Fibroblast of skin of scalp (primary cell): Measurements from ENCODE around the gene LRIT2.

Experiments used
- DNase-seq: peaks from one replicate; pipeline ENCODE4 v3.0.0-alpha.2; 2013

Gene LRIT2

DNA sequence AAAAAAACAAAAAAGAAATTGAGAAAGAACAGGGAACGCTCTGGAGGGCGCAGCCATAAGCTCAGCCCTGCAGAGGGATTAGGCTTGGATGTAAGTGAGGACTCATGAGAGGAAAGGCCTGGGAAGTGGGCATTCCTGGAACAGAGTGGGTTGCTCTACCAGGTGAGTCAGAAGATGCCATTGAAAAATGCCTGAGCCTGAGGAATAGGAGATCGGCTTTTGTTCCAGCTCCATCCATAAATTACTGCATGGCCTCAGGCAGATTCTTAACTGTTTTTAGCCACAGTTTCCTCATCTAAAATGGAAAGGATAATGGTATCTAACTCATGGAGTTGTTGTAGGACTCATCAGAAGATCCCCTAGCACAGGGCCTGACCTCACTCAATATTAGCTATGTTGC lies 18.4 kb upstream of the LRIT2 start:
- no peak for DNase-seq

DNA sequence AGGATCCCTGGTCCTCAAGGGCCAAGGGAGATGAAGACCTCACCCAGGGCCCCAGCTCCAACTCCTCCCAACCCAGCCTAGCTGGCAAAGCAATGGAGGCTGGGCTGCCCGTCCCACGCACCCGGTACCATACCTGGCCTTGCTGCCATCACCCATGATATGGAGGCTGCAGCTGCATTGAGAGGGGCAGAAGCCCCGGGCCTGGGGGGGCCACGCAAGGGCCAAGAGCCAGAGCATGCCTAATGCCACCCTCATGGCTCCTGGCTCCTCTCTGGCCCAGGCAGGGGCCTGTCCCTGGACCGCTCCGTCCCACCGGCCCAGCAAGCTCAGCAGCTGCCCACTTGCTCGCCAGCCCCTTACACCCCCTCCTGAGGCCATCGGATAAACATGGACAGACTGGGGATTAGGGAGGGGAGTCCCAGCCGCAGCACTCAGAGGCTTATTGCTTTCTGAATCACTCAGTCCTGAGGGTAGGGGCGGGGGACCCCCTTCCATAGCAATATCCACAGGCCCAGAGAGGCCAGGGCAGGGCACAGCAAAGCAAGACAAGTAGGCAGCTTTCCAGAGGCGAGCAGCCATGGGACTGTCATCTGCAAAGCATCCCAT lies 15.9 kb upstream of the LRIT2 start, which contains the start of gene LRIT1:
Gene LRIT1, minus strand, starts transcription at position 362 of the 606 bp plus-strand sequence. Its CDS starts 107 bp downstream, at position 255.
- DNase-seq = no peak

DNA sequence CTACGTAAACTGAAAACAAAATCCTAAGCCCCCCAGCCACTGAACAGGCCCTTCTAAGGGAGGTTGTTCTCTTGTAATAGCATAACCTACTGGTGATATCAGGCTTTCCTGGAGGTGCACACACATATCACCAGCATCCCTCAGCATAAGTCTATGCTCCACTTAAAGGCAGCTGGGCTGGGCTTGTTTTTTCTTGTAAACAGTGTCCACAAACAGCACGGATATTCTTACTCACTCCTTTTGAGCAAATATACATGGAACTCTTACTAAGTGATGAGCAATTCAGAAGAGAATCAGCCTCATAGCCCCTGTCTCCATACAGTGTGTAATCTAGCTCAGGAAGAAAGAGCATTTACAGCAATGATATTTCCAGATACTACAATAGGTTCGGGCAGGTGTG lies 13.6 kb upstream of the LRIT2 start:
- no peak for DNase-seq

DNA sequence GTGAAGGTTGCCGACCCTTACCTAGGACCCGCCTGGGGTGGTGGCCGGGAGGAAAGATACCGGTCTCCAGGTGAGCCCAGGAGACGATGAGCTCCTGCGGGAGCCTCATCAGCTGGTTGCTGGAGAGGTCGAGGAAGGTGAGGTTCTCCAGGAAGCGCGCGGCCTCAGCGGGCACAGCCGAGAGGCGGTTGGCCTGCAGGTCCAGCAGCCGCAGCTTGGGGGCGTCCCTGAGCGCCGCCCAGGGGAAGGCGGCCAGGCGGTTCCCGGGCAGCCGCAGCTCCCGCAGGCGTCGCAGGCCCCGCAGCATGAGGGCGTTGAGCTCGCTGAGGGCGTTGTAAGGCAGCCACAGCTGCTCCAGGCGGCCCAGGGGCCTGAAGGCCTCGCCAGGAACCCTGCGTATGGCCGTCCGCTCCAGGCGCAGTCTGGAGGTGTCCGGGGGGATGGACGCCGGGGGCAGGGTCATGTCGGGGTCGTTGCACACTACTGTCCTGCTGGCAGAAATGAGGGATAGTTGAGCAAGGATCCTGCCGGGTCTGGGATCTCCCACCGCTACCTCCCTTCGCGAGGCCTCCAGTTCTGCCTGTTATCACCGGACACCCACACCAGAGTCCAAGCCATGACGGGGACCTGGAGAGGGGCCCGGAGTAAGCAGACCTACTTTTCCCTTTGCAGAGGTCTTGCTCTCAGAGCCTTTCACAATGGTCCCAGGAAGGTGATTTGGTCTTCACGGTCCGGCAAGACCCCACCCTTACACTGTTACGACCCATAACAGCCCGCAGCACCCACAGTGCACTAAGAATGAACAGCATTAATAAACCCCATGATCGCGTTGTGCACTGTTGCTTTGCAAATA lies 12.1 kb upstream of the LRIT2 start:
- no peak for DNase-seq

DNA sequence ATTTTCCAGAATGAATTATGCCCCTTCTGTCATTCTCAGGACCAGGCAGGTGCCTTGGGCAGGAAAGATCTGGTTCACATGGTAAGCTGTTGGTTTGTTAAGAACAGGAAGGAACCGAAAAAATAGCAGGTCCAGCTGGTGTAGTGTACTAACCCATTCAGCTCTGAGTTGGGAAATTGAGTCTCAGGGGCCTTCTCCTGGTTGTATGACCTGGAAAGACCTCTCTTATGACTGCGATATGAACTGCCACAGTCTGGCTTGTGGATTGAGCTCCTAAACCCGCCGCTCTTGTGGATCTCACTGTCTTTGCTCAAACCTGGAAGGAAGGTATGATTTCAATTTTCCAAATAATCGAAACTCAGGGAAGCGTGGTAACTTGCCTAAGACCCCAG lies 11.5 kb upstream of the LRIT2 start:
- no peak for DNase-seq

DNA sequence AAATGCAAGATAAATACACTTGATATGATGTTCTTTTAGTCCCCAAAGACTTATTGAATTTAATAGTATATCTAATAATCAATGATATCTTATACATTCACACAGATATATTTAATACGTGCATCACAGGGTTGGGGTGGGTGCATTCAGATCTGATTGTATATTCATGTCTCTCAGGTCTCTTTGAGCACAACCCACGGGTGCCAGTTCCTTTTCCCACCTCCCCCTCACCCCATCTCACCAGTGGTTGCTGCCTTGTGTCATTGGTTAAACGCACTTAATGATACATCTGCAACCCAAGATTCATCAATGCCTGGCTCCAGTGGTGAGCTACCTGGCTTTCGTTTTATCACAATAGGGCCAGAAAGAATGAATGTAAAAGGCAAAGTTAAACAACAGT lies 9.8 kb upstream of the LRIT2 start:
- no peak for DNase-seq

DNA sequence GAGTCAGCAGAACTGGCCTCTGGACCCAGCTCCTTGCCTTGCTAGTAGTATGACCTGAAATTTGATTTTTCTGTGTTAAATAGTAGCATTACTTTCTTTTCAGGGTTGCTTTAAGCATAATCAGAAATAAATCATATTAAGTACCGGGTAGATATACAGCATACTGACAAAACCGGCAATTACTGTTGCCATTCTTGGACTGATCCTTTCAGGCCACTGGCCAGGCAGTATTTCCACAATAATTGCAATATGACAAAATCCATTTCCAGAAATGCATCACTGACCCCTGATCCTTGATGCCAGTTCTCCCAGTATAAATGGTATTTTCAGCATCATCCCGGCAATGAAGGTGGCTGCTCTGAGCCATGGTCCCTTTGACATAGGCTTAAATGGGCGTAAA lies 9.1 kb upstream of the LRIT2 start:
- DNase-seq = no peak

DNA sequence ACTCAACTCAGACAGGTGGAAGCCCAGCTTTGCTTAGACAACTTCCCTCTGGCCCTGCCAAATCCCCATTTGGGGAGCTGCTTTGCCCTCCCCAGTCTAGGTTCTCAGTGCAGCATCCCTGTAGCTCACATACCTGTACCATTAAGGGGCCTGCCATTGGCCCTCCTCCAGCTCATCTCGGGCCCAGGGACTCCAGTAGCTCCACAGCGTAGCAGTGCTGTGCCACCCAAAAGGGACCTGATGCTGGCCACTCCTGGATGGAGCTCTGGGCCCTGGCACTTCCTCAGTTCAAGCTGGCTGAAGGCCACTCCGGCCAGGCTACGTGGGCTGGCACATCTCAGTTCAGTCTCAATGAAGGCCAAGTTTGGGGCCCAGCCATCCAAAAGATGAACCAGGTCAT lies 8.6 kb upstream of the LRIT2 start:
- DNase-seq = no peak

DNA sequence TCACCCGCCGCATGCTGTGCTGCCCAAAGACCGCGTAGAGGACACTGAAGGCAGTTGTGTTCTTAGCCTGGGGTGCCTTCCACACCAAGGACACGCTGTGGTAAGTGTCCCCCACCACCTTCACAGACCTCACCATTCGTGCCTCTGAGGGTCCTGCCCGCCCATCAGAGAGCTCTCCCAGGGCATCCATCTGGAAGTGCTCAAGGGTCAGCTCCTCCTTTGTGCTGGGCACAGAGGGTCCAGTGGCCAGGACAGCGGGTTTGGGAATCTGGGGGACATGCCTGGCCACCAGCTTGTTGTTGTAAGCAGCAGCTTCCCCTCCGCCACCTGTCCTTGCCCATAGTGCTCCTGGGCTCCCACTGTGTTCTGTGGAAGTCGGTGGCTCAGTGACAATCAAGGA lies 7.0 kb upstream of the LRIT2 start:
- DNase-seq = no peak

DNA sequence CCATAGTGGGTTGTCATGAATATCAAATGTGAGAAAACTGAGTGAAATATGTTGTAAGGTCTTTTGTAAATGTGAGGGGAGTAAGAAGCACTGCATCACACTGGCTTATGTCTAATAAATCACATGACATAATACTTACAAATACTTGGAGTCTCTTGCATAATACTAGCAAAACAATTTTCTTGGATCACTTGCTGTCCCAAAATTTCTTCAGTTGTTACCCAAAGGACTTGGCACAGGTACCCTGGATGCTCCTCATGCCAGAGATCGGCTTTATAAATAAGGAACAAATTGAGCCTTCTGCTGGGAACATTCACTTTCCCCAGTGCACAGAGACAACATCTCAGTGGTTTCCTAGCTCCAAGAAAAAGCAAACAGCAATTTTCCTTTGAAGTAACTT lies 5.0 kb upstream of the LRIT2 start:
- DNase-seq = no peak

DNA sequence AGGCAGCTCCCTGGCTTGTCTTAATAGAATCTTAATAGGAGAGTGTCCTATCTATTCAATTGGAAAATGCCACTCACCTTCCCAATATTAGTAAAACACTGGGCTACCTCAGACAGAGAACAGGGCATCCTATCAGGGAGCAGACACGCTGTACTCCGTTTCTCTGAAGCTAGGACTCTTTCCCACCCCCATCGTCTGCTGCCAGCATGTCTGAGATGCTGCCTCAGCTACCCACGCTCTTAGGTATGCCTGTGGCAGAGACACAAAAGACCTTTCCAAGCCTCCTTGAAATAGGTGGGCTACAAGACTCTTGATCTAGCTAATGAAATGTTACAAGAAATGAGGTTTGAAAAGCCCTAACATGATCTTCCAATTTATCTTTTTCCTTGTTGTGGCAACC lies 2.5 kb upstream of the LRIT2 start:
- no peak for DNase-seq

DNA sequence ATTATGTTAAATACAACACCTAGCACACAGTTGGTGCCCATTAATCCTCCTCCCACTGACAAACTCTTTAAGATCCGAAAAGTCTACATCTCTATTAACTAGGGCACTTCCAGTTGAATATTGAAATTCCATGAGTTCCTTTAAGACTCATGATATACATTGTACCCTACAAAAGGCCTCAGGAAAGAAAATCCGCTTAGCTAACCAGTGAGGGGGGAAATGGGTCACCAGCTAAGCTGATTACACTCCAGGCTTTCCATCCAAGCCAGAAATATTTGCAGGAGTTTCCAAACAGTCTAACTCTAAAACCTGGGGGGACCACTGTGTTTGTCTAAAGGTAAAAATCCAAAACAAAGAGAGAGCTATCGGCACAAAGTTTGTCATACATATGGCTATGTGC lies 1.3 kb upstream of the LRIT2 start:
- no peak for DNase-seq

DNA sequence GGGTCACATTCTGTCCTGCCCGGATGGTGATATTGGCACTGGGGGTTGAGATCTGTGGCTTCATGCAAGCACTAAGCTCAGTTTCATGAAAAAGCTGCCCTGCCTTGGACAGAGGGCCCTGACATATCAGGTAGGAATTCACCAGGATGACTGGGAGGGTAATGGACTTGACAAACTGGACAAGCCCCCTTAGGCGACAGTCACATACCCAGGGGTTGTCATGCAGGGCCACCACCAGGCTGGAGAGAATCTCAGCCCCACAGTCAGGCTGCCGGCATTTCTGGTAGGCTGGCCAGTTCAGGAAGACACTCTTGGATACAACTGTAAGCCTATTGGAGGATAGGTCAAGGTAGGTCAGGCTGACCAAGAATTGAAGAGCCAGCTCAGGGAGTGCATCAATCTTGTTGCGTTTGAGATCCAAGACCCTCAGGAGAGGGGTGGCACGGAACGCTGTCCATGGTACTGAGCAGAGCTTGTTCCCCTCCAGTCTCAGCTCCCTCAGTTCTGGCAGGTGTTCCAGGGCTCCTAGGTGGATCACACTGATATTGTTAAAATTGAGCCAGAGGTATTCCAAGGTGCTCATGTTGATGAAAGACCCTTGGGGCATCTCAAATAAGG lies 824 bp downstream of the LRIT2 start:
- DNase-seq = no peak

DNA sequence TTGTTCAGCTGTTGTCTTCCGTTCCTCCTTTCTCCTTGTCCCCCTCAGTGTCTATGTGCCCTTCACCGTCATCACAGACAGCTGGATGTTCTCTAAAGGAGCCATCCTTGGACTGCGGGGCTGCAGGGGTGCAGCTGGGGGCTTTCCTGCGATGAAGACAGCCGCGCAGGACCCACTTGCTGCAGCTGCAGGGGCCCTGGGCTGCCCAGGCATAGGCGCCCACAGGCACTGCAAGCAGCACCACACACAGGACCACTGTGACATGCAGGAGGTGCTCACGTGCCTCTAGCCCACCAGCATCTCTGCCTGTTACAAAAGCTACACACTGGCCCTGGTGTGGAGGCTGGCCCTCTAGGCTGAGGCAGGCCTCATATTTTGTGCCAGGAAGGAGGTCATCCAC lies 3.4 kb downstream of the LRIT2 start:
- no peak for DNase-seq

DNA sequence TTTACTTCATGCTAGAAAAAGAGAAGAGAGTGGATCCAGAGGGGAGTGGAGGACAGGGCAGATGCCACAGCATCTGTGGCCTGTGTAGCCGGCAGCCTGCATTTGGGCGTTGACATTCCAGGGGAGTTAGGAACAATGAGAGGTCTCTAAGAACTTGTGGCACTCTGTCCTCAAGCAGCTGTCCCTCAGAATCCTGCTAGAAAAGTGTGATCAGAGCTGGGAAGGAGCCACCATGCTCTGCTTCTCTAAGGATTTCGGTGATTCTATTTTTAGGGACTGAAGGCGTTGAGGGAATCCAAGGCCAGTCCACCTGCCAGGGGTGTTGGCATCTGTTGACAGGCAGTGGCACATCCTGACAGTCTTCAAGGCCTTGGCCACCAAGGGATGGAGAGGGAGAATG lies 7.6 kb downstream of the LRIT2 start:
- no peak for DNase-seq

DNA sequence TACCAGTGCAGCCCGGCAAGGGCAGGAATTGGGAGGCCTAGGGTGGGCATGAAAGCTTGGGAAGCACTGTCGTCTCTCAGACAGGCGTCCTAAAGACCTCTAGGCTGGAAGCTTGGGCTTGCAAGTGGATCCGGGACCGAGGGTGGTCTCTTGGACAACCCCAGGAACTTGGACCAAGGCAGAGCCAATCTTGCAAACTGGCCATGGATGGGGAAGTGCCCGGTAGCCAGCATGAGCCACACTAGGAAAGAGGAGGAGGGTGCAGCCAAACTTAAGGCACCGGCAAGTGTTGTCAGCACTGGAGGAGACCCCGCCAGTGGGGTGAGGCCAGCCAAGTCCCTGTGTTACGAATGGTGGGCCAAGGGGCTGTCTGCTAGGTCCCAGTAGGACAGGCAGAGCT lies 8.5 kb downstream of the LRIT2 start:
- no peak for DNase-seq

DNA sequence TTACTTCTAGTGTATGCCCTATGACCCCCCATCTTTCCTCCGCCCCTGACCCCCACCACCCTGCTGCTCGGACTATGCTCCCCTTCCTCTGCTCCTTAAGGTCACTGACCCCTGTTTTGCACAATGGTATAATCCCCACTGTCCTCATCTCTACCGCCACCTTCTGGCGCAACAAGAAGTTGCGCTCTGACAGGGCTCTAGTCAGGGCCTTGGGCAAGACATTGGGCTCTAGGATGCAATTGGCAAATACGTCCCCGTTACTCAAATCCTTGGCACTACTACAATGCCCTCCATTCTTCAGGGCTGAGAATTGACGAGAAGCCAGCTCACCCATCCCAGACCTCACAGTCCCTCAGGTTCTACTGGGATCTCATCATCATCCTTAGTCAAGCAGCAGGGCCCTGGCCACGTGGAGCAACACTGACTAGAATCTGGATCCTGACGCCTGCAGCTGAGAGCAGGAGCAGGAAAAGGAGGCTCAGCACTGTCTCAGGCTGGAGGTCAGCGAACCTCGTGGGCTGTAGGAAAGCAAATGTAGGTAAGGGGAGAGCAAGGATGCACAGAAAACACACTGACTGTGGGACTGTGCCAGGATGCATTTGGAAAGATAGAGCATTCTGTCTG lies 10.6 kb downstream of the LRIT2 start:
- DNase-seq = no peak

DNA sequence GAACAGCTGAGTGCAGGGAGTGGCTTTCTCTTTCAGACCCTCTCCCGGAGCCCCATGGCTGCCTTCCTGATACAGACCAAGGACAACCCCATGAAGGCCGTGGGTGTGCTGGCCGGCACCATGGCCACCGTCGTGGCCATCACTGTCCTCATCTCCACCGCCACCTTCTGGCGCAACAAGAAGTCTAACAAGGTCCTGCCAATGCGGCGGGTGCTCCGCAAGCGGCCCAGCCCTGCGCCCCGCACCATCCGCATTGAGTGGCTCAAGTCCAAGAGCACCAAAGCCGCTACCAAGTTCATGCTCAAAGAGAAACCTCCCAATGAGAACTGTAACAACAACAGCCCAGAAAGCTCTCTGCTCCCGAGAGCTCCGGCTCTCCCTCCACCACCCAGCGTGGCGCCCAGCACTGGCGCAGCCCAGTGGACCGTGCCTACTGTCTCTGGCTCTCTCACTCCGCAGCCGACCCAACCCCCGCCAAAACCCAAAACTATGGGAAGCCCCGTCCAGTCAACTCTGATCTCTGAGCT lies 11.2 kb downstream of the LRIT2 start:
- DNase-seq = no peak

DNA sequence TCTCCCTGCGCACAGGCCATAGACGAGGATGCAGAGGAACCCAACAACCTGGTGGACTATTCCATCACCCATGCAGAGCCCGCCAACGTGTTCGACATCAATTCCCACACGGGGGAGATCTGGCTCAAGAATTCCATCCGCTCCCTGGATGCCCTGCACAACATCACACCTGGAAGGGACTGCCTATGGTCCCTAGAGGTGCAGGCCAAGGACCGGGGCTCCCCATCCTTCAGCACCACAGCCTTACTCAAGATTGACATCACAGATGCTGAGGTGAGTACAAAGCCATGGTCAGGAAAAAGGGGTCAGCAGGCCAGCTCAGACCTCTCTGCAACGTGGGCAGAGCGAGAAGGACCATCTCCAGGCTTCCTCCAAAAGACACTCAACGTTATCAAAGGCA lies 12.3 kb downstream of the LRIT2 start:
- no peak for DNase-seq

DNA sequence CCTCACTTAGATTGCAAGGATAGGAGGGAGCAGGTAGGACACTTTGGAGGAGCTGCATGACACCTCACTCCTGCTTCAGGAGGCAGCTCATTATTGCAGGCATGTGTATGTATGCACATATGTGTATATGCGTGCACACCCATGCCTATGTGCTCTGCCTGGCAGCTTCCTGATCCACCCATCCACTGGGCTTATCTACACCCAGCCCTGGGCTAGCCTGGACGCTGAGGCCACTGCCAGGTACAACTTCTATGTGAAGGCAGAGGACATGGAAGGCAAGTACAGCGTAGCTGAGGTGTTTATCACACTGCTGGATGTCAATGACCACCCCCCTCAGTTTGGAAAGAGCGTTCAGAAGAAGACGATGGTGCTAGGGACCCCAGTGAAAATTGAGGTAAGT lies 13.3 kb downstream of the LRIT2 start:
- no peak for DNase-seq

DNA sequence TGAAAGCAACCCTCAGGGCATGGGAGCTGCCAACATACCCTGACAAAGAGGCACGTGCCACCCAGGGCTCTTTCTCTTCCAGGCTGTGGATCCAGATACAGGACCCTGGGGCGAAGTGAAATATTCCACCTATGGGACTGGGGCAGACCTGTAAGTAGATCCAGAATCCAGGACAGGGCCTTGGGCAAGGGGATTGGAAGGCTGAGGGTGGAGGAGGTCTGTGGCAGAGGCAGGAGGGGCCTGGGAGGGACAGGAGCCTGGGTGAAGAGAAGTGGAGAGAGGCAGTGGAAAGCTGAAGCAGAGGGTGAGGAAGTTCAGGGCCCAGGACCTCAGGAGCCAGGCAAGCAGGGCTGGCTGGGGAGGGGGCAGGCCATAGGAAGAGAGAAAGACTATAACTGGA lies 13.8 kb downstream of the LRIT2 start:
- DNase-seq = no peak

DNA sequence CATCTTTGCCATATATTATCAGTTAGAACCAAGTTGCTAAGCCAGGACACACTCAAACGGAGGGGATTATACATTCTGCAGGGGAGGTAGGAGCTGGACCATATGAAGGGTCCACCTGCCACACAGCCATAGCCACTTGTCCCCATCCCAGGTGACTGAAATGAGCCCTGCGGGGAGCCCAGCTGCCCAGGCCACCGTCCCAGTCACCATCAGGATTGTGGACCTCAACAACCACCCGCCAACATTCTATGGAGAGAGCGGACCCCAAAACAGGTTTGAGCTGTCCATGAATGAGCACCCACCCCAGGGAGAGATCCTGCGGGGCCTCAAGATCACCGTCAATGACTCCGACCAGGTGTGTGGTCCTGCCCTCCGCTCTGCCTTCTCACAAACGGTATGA lies 17.3 kb downstream of the LRIT2 start:
- DNase-seq = no peak

DNA sequence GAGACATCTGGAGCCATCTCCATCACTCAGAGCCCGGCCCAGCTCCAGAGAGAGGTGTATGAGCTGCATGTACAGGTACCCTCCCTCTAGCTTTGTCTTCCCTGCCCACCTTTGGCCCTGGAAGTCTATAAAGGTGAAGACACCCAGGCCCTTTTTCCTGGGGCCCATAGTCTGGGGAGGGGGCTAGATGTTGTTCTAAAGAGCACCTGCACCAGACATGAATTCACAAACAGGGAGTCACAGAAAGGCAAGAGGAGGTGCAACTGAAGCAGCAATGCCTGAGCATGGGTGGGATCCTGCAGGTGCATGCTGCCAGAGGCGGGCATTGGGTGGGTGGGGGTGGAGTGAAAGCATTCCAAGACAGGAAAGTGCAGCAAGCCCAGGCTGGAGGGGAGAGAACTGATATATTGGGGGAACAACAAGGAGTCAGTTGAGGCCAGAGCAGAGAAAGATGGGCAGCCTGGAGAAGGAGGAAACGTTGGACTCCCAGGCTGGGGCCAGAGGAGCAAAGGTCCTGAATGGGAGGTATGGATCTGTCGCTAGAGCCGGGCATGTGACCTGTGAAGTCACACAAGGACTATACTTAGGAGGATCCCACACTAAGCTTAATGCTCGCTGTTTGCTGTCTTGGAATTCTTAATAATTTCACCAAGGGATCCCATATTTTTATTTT lies 19.4 kb downstream of the LRIT2 start:
- no peak for DNase-seq
